Activated CD8-positive, alpha-beta T cell treated with anti-CD3 and anti-CD28 coated beads for 36 hours (primary cell): ENCODE data around the gene PHKA2. TPM values are rescaled to one million over a fixed set of nuclear protein-coding genes. Genes with fewer than 3 reads are reported as not detected.

Experiments used
- ATAC-seq: fragments of 200-7000 bp; cut with Tn5 transposase; one replicate; pipeline ENCODE4 v1.10.0; 2021; ENCODE audit warnings: mild to moderate bottlenecking, moderate library complexity
- CTCF ChIA-PET: fragments of 350-600 bp; sonication (Branson Sonifier 250); formaldehyde crosslinking; loops from one replicate; lab custom pipeline; 2021; ENCODE audit warnings: antibody characterized with exemption; lab: Charles Lee
- POLR2A ChIA-PET: fragments of 350-600 bp; sonication (Branson Sonifier 250); formaldehyde crosslinking; loops from one replicate; lab custom pipeline; 2021; ENCODE audit warnings: antibody characterized with exemption; lab: Charles Lee
- DNase-seq: peaks from one replicate; pipeline ENCODE4 v3.0.0-alpha.2; 2020
- H3K27ac Mint-ChIP-seq: one replicate; pipeline ENCODE4 v1.8.0; 2021; ENCODE audit warnings: mild to moderate bottlenecking, mixed read lengths
- H3K27me3 Mint-ChIP-seq: one replicate; pipeline ENCODE4 v1.8.0; 2021; ENCODE audit warnings: mixed read lengths
- H3K36me3 Mint-ChIP-seq: one replicate; pipeline ENCODE4 v1.8.0; 2021; ENCODE audit warnings: low read depth, mixed read lengths
- H3K4me1 Mint-ChIP-seq: one replicate; pipeline ENCODE4 v1.8.0; 2021; ENCODE audit warnings: low read depth, mixed read lengths
- H3K4me3 Mint-ChIP-seq: one replicate; pipeline ENCODE4 v1.8.0; 2021; ENCODE audit warnings: mild to moderate bottlenecking, moderate library complexity, mixed read lengths
- H3K9me3 Mint-ChIP-seq: one replicate; pipeline ENCODE4 v1.8.0; 2021; ENCODE audit warnings: mixed read lengths
- CTCF ChIP-seq: fragments of 200-600 bp; IDR thresholded peaks from one replicate; pipeline ENCODE4 v1.8.0; 2022; ENCODE audit warnings: antibody characterized with exemption, mild to moderate bottlenecking
- intact Hi-C: fragments of 100-400 bp; cut with micrococcal nuclease; formaldehyde crosslinking; loops from one replicate; pipeline ENCODE4 v1.10.0; 2022
- total RNA-seq, 2 experiments: library from RNA; stranded (reverse); gene quantifications; one replicate each; pipeline ENCODE4 v1.2.3, GENCODE V29; 2021

PHKA2 gene
- total RNA-seq, 2 experiments from 2014 or later = 23.3 to 26.1 TPM

GRCh38 chrX:18883961-18884765, 99.8 kb downstream of the PHKA2 start:
- Mint-ChIP-seq H3K27ac (no peak overlapping the region), H3K4me3 (no peak overlapping the region), H3K9me3 (no peaks in the 10 kb centered on the region), H3K27me3 (no peaks in the 10 kb centered on the region), H3K36me3 (no peaks in the 10 kb centered on the region), H3K4me1 (peaks cover 21% of the 10 kb centered on the region)
- ChIA-PET POLR2A (no interaction called here), CTCF (no interaction called here)
- ATAC-seq (no peak), DNase-seq (no peak)
- TF ChIP-seq CTCF = no peak
- intact Hi-C loops = no loop called here

- POLR2A ChIA-PET = no interaction called here
These were observed 100.5 kb downstream of the PHKA2 start for GRCh38 chrX:18883234-18883960.

DNA sequence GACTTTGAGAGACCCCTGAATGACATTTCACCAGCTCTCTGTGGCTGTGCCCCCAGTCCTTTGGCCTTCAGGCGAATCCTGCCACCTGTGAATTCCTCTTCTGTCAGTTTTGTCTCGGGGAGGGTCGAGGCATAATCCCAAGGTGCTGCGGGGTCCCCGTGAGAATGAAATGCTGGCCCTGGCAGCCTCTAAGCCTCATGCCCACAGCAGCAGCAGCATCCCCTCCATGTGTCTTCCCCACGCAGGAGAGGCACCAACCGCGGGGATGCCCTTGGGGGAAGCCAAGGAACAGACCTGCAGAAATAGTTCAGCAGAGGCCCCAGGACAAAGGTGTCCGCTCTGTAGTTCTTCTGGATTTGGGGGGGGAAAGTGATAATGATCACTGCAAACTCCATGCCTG, 104.8 kb downstream of the PHKA2 start:
- ChIA-PET CTCF (no interaction called here), POLR2A (no interaction called here)
- H3K27ac Mint-ChIP-seq = no peak overlapping the region
- H3K4me1 Mint-ChIP-seq = no peaks in the 10 kb centered on the region
- DNase-seq (no peak), ATAC-seq (no peak)
- no peaks in the 10 kb centered on the region for H3K9me3 Mint-ChIP-seq
- no peak overlapping the region for H3K4me3 Mint-ChIP-seq
- intact Hi-C loops = no loop called here
- no peaks in the 10 kb centered on the region for H3K27me3 Mint-ChIP-seq
- no peak for TF ChIP-seq CTCF
- no peaks in the 10 kb centered on the region for H3K36me3 Mint-ChIP-seq

More at GRCh38 chrX:18883234-18883960, 100.5 kb downstream of the PHKA2 start:
- H3K4me3 Mint-ChIP-seq = no peak overlapping the region
- no peaks in the 10 kb centered on the region for H3K9me3 Mint-ChIP-seq
- no peaks in the 10 kb centered on the region for H3K36me3 Mint-ChIP-seq
- CTCF ChIA-PET = no interaction called here
- H3K4me1 Mint-ChIP-seq = peaks cover 21% of the 10 kb centered on the region
- TF ChIP-seq CTCF = no peak
- no peak for DNase-seq
- no peak overlapping the region for H3K27ac Mint-ChIP-seq
- intact Hi-C loops = no loop called here
- ATAC-seq = no peak
- no peaks in the 10 kb centered on the region for H3K27me3 Mint-ChIP-seq

GRCh38 chrX:18877469-18877868, 106.4 kb downstream of the PHKA2 start:
- Mint-ChIP-seq H3K27me3 (no peaks in the 10 kb centered on the region), H3K27ac (no peak overlapping the region), H3K4me1 (peaks cover 8% of the 10 kb centered on the region), H3K36me3 (no peaks in the 10 kb centered on the region), H3K4me3 (no peak overlapping the region), H3K9me3 (no peaks in the 10 kb centered on the region)
- ChIA-PET CTCF (no interaction called here), POLR2A (no interaction called here)
- intact Hi-C loops = no loop called here
- TF ChIP-seq CTCF = no peak
- ATAC-seq = no peak
- DNase-seq = no peak

- Mint-ChIP-seq H3K4me3 (no peak overlapping the region), H3K36me3 (no peaks in the 10 kb centered on the region), H3K4me1 (peaks cover 8% of the 10 kb centered on the region), H3K27ac (no peak overlapping the region), H3K9me3 (no peaks in the 10 kb centered on the region), H3K27me3 (no peaks in the 10 kb centered on the region)
- intact Hi-C loops = no loop called here
- TF ChIP-seq CTCF = no peak
- CTCF ChIA-PET = no interaction called here
- POLR2A ChIA-PET = no interaction called here
- no peak for DNase-seq
- no peak for ATAC-seq
These were observed 108.5 kb downstream of the PHKA2 start for GRCh38 chrX:18875256-18875878.
